Globus pallidus (tissue), 1 donor: Measurements from ENCODE around the gene DPYSL5.

Experiments
- DNase-seq: peaks from one replicate; pipeline ENCODE4 v3.0.0-alpha.2; 2015; ENCODE audit warnings: low spot score

Gene DPYSL5

DNA sequence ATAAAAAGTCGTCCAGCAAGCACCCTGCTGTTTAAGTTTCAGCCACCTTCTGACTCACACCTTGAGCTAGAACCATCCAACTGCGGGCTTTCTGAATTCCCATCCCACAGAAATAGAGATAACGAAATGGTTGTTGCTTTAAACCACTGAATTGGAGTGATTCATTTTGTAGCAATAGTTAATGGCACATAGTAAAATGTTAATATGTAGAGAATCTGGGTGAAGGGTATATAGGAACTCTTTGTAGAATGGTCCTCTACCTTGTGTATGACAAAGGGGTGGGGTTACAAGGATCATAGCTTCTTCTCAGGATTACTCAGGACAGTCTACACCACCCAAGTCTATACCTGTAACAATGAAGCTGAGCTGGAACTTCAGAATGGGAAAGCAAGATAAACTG is 120.1 kb downstream of the DPYSL5 start:
- no peak for DNase-seq

DNA sequence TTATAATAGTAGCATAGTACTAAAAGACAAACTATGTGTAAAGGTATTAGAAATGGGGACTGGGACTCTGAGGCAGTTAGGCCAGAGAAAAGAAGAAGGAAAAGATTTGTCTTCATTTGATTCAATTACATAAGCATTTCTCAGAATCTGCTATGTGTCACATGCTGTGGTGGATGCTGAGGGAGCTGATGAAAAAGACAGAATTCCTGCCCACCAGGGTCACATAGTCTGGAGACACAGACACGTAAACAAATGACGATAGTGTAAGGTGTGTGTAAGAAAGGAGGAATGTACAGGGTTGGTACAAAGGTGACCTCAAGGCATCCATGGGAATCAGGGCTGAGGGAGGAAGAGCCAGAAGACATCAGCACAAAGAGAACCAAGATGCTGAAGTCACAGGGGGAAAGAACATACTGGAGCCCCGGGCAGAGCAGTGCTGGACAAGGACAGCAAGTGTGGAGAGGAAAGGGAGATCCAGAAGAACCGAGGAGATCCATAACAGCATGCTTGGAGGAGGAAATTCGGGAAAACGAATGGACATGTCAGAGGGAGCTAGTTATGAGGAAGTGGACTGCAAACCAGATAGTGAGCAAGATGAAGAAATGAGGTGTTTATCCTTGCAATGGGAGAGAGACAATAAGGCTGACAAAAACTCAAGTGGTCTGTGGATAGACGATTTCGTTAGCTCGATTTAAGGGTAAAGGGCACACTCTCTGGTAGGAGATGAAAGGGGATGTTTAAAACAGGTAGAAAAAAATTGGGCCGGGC is 121.3 kb downstream of the DPYSL5 start:
- no peak for DNase-seq

- peak; percentile 82 for DNase-seq
Observed at GRCh38 chr2:26970244-26970927, 122.5 kb downstream of the DPYSL5 start, which contains the start of gene MAPRE3. Gene MAPRE3, plus strand, starts transcription at chr2:26970637. Its CDS starts 51,582 bp downstream, at chr2:27022219.

- no peak for DNase-seq
Observed at GRCh38 chr2:26970928-26971627, 123.1 kb downstream of the DPYSL5 start.

DNA sequence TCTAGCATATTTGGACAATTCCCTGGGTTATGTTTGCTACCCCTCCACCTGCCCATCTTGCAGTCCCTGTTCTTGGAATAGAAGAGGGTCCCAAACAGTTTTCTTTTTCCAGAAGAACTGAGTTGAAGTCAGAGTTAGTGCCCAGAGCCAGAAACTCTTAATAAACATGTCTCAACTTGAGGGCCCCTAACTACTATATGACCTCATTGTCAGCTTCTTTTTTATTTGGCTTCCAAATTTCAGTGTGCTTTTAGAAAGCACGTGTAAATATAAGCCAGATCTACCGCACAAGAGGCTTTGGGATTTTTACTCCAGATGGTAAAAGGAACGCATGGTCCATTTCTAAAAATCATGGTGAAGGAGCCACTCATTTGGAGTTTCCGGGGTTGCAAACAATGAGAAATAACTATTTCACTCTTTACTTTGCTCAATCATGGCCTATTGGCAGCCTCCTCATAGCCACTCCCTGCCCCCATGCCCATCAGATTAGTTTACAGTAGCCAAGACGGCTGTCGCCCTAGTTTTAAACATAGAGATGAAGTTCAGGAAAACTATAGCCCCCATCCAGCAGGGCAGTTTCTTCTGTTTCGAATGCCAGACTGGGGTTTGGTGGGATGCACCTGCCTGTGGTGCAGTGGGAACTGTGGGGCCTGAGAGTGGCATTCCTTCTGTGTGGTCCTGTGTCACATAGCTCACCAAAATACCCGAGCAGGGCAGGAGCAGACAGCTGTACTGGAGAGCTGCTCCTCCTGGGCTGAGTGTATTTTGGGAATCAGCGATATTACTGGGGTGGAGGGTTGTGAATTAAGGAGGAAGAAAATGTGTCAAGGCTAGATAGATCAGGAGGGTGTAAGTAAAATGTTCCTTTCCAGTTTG is 124.2 kb downstream of the DPYSL5 start:
- no peak for DNase-seq

GRCh38 chr2:26974352-26974751 is 126.4 kb downstream of the DPYSL5 start:
- DNase-seq = no peak

- DNase-seq = no peak
Observed at GRCh38 chr2:26975102-26975501, 127.2 kb downstream of the DPYSL5 start.

DNA sequence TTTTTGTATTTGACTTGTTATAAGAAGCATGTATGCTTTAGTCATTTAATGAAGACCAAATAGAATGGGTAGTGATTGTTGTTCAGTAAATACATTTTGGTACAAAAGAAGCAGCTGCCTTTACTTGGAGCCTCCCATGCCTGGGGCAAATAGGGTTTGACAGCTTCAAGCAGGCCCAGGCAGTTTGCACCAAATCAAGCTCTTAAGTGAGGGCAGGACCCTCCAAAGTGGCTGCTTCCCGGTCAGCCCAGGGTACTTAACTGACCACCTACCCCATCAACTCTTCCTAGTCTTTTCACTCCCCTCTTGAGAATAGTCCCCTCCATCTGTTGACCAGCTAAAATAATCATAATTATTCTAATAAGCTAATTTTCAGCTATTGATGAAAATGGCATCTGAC is 127.7 kb downstream of the DPYSL5 start:
- DNase-seq = no peak

DNA sequence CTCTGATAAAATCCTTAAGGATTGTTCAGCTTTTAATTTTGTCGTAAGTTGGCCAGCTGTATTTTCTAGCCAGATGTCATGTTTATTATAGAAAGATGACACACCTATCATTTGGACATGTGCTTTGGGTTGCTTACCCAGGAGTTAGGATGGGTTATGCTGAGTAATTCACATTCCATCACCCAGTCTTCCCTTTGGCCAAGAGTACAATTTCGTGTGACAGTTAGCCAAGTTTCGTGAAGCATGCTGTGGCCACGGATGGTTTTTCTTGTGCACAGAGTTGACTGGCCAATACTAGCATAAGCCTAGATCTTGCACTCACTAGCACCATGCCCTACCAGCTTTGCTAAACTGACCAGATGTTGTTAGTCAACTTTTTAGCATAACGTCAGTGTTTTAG is 128.3 kb downstream of the DPYSL5 start:
- no peak for DNase-seq

GRCh38 chr2:26977012-26977411 is 129.1 kb downstream of the DPYSL5 start:
- DNase-seq = no peak

DNA sequence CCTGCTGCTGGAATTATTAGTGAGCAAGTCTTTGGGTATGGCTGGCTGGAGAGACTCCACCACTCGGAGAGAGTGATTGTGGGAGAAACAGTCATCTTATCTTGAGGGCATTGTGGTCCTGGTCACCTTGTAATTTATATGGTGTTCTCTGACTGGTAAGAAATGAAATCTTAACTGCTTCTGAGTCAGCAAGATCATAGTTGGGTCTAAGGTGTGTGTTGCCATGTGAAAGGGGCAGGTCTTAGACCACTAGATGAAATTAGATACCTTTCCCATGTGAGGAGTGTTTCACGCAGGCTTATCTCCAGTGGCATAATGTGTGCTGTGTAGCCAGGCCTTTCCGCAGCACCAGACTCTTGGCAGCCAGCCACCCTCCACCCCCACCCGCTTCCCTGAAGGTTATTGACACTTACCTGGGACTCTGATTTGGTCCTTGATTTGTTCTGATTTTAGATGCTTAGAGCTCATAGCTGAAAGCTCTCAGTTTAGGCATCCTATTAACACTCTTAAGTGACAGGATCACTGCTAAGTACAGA is 130.2 kb downstream of the DPYSL5 start:
- no peak for DNase-seq

DNA sequence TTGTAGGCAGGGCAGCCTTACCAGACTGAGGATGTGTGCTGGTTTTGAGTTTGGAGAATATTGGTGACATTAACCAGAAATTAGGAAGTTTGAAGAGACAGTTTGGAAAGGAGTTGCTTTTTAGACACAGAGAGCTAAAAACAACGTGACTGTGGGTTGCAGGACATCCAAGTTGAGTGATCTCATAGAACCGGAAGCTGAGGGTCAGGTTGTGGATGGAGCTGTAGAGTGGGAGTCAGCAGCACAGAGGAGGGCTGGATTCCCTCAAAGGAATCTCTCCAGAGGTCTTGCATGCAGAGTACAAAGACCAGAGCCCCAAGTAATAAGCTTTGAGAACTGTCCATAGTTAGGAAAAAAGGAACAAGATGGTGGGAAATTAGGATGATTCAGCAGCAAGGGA is 131.8 kb downstream of the DPYSL5 start:
- no peak for DNase-seq

- DNase-seq = peak; percentile 44
Observed at GRCh38 chr2:26980971-26981370, 133.0 kb downstream of the DPYSL5 start.

DNA sequence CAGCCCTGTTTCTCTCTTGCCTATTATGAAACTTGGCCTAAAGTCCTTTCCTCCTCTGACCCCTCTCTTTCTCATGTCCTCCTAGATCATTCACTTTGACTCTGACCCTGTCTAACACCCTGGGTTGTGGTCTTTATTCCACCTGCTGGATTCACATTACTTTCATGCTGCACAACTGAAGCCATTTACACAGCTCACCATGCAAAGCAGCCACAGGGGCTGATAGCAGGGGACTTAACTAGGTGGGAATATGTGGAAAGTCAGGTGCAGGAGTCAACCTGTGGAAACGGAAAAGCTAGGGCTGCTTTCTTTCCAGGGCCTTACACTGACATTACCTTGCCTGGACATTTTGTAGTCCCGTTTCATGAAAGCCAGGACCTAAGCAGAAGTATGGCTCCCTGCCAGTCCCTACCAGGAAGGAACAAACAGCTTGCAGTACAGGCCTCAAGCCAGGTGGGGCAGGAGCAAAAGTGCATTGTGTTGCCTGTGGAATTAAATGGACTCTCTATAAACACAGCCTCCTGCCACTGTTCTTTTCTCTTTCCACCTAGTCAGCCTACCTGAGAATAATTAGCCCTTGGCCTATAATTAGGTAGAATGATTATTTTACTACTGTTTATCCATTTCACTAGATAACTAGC is 134.3 kb downstream of the DPYSL5 start:
- DNase-seq = peak; percentile 44

DNA sequence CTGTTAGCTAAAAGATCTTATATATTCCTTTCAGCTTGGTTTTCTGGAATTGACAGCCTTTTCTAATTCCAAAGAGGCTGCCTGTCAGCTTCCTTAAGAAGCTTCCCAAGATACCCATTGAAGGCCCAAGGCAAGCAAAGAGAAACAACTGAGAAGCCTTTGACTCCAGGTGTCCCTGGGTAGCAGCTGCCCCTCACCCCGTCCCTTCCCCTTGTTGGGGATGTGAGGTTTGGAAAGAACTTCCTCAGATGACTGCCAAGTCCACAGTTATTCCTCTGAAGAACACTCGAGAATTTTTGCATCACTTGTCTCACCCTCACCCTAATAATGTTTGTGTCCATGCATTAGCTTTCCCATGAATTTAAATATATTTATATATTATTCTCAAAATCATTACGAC is 135.8 kb downstream of the DPYSL5 start:
- DNase-seq = no peak

DNA sequence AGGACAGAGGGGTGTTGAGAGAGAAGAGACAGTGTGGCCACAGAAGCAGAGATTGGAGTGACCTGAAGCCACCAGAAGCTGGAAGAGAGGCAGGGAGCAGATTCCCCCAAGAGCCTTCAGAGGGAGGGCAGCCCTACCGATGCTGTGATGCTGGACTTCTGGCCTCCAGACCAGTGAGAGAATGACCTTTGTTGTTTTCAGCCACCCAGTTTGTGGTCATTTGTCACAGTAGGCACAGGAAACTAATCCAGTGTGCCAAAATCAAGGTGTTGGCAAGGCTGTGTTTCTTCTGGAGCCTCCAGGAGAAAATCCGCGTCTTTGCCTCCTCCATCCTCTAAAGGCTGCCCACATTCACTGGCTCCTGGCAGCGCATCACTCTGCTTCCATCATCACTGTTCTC is 137.9 kb downstream of the DPYSL5 start:
- DNase-seq = no peak

DNA sequence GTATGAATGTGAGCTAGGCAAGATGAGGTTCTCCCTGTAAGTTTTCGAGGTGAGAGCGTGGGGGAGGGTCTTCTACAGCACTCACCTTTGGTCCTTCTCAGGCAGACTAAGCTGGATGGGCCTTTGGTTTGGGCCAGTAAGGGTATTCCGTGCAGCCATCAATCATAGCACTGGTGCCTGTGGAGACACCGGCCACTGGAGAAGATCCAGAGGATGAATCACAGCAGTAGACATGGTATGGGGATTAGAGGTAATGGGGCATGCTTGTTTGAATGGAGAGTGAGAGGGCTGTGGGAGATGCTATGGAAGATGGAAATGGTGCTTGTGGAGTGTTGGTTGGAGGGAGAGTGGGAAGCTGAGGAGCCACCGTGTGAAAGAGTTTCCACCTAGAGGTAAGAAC is 138.6 kb downstream of the DPYSL5 start:
- no peak for DNase-seq

- DNase-seq = no peak
Observed at GRCh38 chr2:26988058-26988860, 140.3 kb downstream of the DPYSL5 start.

DNA sequence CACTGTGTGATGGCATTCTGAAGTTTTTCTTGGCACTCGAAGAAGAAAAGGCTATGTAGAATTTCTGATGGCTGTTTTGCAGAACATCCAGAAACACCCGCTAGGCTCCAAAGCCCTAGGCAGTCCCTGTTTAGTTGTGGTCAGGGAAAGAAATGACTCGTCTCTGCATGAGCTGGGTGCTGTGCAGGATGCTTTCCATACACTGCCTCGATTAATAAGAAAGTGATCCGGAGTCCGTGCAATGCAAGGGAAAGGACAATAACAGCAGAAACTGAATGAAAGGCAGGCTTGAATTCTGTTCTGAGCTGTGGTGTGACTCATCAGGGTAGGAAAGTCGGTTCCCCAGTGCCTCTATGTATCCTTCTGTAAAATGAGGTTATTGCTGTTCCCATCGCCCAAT is 141.2 kb downstream of the DPYSL5 start:
- no peak for DNase-seq

DNA sequence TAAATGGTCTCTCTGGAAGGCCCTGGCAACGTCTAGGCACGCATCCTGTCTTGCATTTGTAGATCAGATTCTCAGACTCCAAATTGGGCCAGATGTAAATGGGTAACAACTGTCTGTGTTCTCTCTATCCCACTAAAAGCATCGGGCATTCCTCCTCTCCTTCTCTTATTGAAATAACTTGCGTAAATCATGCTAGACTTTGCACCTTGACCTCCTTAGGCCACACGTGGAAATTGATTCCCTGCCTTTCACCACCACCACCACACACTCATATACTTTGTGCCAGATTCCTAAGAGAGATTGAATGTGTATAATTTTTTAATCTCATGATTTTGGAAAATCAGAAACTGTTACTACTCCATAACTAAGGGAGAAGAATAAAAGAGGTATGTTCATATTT is 143.8 kb downstream of the DPYSL5 start:
- DNase-seq = no peak
